CD14-positive monocyte (primary cell): ENCODE measurements around the gene DPF3. TPM values are rescaled to one million over a fixed set of nuclear protein-coding genes. Genes with fewer than 3 reads are reported as not detected.
A peak's percentile ranks its signal among the peaks of the same experiment; 100 is the strongest.

Source experiments
- DNase-seq, 3 donors: peaks; one replicate each; pipeline ENCODE4 v3.0.0-alpha.2; 2011 to 2022
- H2AFZ ChIP-seq: 2 replicates; pipeline ENCODE4 v1.6.0; 2012; ENCODE audit warnings: mild to moderate bottlenecking, low read depth, low read length, inconsistent platforms; ENCODE audit not compliant: insufficient read depth, poor library complexity, severe bottlenecking
- H3K27ac ChIP-seq, 2 donors: 1 replicate in 1 of 2; 2 replicates in 1 of 2; pipeline ENCODE4 v1.5.1; 2012 to 2013; ENCODE audit warnings: low read length in 2 of 2, control low read depth in 1 of 2, inconsistent platforms in 1 of 2, low read depth in 1 of 2, mild to moderate bottlenecking in 1 of 2
- H3K27me3 ChIP-seq, 2 donors: one replicate each; pipeline versions ENCODE4 v1.6.0 to v1.6.1; 2011 to 2013; ENCODE audit warnings: low read length in 2 of 2; ENCODE audit not compliant: control insufficient read depth in 2 of 2, insufficient read depth in 2 of 2
- H3K36me3 ChIP-seq, 2 donors: replicated peaks in 1 of 2; 1 replicate in 1 of 2; 2 replicates in 1 of 2; pipeline versions ENCODE4 v1.5.1 to v1.6.1; 2012 to 2013; ENCODE audit warnings: low read length in 2 of 2, control low read depth in 1 of 2, inconsistent platforms in 1 of 2, mild to moderate bottlenecking in 1 of 2; ENCODE audit not compliant: insufficient read depth in 2 of 2, control insufficient read depth in 1 of 2
- H3K4me1 ChIP-seq, 2 donors: 1 replicate in 1 of 2; 2 replicates in 1 of 2; pipeline versions ENCODE4 v1.5.1 to v1.6.1; 2012 to 2013; ENCODE audit warnings: low read length in 2 of 2, control low read depth in 1 of 2, inconsistent platforms in 1 of 2, mild to moderate bottlenecking in 1 of 2, moderate library complexity in 1 of 2; ENCODE audit not compliant: insufficient read depth in 2 of 2, control insufficient read depth in 1 of 2
- H3K4me2 ChIP-seq: replicated peaks from 2 replicates; pipeline ENCODE3; 2012; ENCODE audit warnings: low read length, moderate library complexity, mild to moderate bottlenecking; ENCODE audit not compliant: poor library complexity, severe bottlenecking; ENCODE audit errors: extremely low read depth
- H3K4me3 ChIP-seq, 3 experiments: fragments of 200-600 bp in 1 of 3; sonication (generic) in 1 of 3; replicated peaks in 1 of 3; 1 replicate in 2 of 3; 2 replicates in 1 of 3; pipeline ENCODE4 v1.5.1; 2011 to 2013; ENCODE audit warnings: low read length in 3 of 3, mild to moderate bottlenecking in 3 of 3, control low read depth in 2 of 3, low read depth in 2 of 3, inconsistent platforms in 1 of 3, moderate library complexity in 1 of 3
- H3K79me2 ChIP-seq: 2 replicates; pipeline ENCODE4 v1.6.0; 2012; ENCODE audit warnings: mild to moderate bottlenecking, control low read depth, inconsistent platforms, low read length, moderate library complexity; ENCODE audit not compliant: insufficient read depth
- H3K9ac ChIP-seq: 2 replicates; pipeline ENCODE4 v1.6.0; 2017; ENCODE audit warnings: low read length, mild to moderate bottlenecking; ENCODE audit not compliant: insufficient read depth, poor library complexity, severe bottlenecking
- H3K9me3 ChIP-seq, 2 donors: replicated peaks in 1 of 2; 1 replicate in 1 of 2; 2 replicates in 1 of 2; pipeline versions ENCODE4 v1.5.1 to v1.6.1; 2012 to 2013; ENCODE audit warnings: low read length in 2 of 2, control low read depth in 1 of 2; ENCODE audit not compliant: control insufficient read depth in 1 of 2, insufficient read depth in 1 of 2
- H4K20me1 ChIP-seq: 2 replicates; pipeline ENCODE4 v1.6.0; 2012; ENCODE audit warnings: mild to moderate bottlenecking, low read length, control low read depth, moderate library complexity; ENCODE audit not compliant: insufficient read depth
- H3K27ac Mint-ChIP-seq, 7 donors: one replicate each; pipeline ENCODE4 v1.8.0; 2020; ENCODE audit warnings: mild to moderate bottlenecking in 7 of 7, mixed read lengths in 7 of 7, moderate library complexity in 6 of 7, inconsistent platforms in 2 of 7
- H3K27me3 Mint-ChIP-seq, 3 donors: one replicate each; pipeline ENCODE4 v1.8.0; 2021 to 2022; ENCODE audit warnings: low read depth in 3 of 3, mild to moderate bottlenecking in 3 of 3, mixed read lengths in 3 of 3, moderate library complexity in 3 of 3, inconsistent platforms in 1 of 3
- H3K36me3 Mint-ChIP-seq, 2 donors: one replicate each; pipeline ENCODE4 v1.8.0; 2020; ENCODE audit warnings: mixed read lengths in 2 of 2, inconsistent platforms in 1 of 2, mild to moderate bottlenecking in 1 of 2
- H3K4me1 Mint-ChIP-seq: one replicate; pipeline ENCODE4 v1.8.0; 2020; ENCODE audit warnings: mild to moderate bottlenecking, mixed read lengths
- H3K4me3 Mint-ChIP-seq, 2 donors: one replicate each; pipeline ENCODE4 v1.8.0; 2020; ENCODE audit warnings: mild to moderate bottlenecking in 2 of 2, mixed read lengths in 2 of 2, moderate library complexity in 1 of 2
- H3K9me3 Mint-ChIP-seq, 7 donors: one replicate each; pipeline ENCODE4 v1.8.0; 2020 to 2022; ENCODE audit warnings: mixed read lengths in 7 of 7, mild to moderate bottlenecking in 6 of 7, moderate library complexity in 6 of 7, inconsistent platforms in 2 of 7
- CTCF ChIP-seq: fragments of 200-600 bp; IDR thresholded peaks from one replicate; pipeline ENCODE4 v1.8.0; 2022; ENCODE audit warnings: antibody characterized with exemption, mild to moderate bottlenecking
- WGBS: methylation state at CpG from one replicate; pipeline ENCODE4 v1.1.5; 2013; ENCODE audit warnings: missing lambda C conversion rate; ENCODE audit not compliant: insufficient coverage; 5-methylcytosine and 5-hydroxymethylcytosine counted together
- intact Hi-C, 2 donors: fragments of 100-400 bp; cut with micrococcal nuclease; formaldehyde crosslinking; loops; one replicate each; pipeline versions ENCODE4 v1.15.0 to v1.15.1; 2023
- polyA plus RNA-seq, 3 donors: library from polyadenylated mRNA; depleted of rRNA in 1 of 3; unstranded in 2 of 3; stranded (reverse) in 1 of 3; fragments of 300-500 nt in 2 of 3; fragments of >200 nt in 1 of 3; fragmentation: Illumina TruSeq in 2 of 3; gene quantifications; 1 replicate in 2 of 3; 2 replicates in 1 of 3; pipeline ENCODE4 v1.2.3, GENCODE V29; 2012 to 2021

DPF3 gene
- polyA plus RNA-seq, 3 donors, result 0.33 to 0.39 TPM; not detected in 1

GRCh38 chr14:72747652-72748051, 146.2 kb downstream of the DPF3 start:
- Histone ChIP-seq H4K20me1 (no peaks in the 10 kb centered on the region), H3K27ac (no peak overlapping the region), H3K4me1 (no peaks in the 10 kb centered on the region), H3K27me3 (no peaks in the 10 kb centered on the region), H3K9ac (no peak overlapping the region), H2AFZ (no peak overlapping the region), H3K4me3 (no peak overlapping the region), H3K79me2 (no peaks in the 10 kb centered on the region), H3K36me3 (no peaks in the 10 kb centered on the region), H3K4me2 (no peak overlapping the region), H3K9me3 (peaks cover 0 to 3% of the 10 kb centered on the region in 2 donors)
- intact Hi-C loops, result no loop called here
- Mint-ChIP-seq H3K4me1 (no peaks in the 10 kb centered on the region), H3K36me3 (no peaks in the 10 kb centered on the region), H3K4me3 (no peak overlapping the region), H3K27me3 (peaks cover 0 to 4% (median 3%) of the 10 kb centered on the region in 3 donors), H3K27ac (no peak overlapping the region), H3K9me3 (peaks cover 0 to 10% (median 2%) of the 10 kb centered on the region in 7 donors)
- WGBS, result 86% methylated on average over 1 of the region's 3 CpGs
- no peak for DNase-seq
- no peak for TF ChIP-seq CTCF

GRCh38 chr14:72745991-72746980, 147.6 kb downstream of the DPF3 start:
- Mint-ChIP-seq H3K27me3 (peaks cover 0 to 6% (median 3%) of the 10 kb centered on the region in 3 donors), H3K36me3 (no peaks in the 10 kb centered on the region), H3K27ac (peak overlapping the region in 2 of 7 donors; percentile 27 to 30), H3K4me3 (no peak overlapping the region), H3K9me3 (peaks cover 0 to 10% (median 2%) of the 10 kb centered on the region in 7 donors), H3K4me1 (no peaks in the 10 kb centered on the region)
- intact Hi-C loops, result no loop called here
- no peak for TF ChIP-seq CTCF
- DNase-seq, result no peak
- Histone ChIP-seq H3K27me3 (no peaks in the 10 kb centered on the region), H2AFZ (no peak overlapping the region), H3K79me2 (no peaks in the 10 kb centered on the region), H3K9ac (no peak overlapping the region), H4K20me1 (no peaks in the 10 kb centered on the region), H3K4me2 (no peak overlapping the region), H3K4me3 (no peak overlapping the region), H3K36me3 (no peaks in the 10 kb centered on the region), H3K4me1 (no peaks in the 10 kb centered on the region), H3K27ac (no peak overlapping the region), H3K9me3 (peaks cover 0 to 3% of the 10 kb centered on the region in 2 donors)
- 94% methylated on average over 14 of the region's 20 CpGs for WGBS
